WERI-Rb-1 (cell line): Measurements from ENCODE around the gene ZFP92.

Experiments used
- DNase-seq: peaks from one replicate; pipeline ENCODE4 v3.0.0-alpha.2; 2020
- H3K27ac ChIP-seq: fragments of 250-450 bp; sonication (Bioruptor Pico); 2 replicates; pipeline ENCODE4 v1.5.1; 2020; ENCODE audit warnings: mild to moderate bottlenecking, moderate library complexity
- H3K27me3 ChIP-seq: fragments of 250-450 bp; sonication (Bioruptor Pico); 2 replicates; pipeline ENCODE4 v1.5.1; 2021; ENCODE audit warnings: mild to moderate bottlenecking, low read depth, moderate library complexity; ENCODE audit not compliant: insufficient read depth, severe bottlenecking
- H3K36me3 ChIP-seq: fragments of 250-450 bp; sonication (Bioruptor Pico); 2 replicates; pipeline ENCODE4 v1.5.1; 2020; ENCODE audit warnings: mild to moderate bottlenecking, moderate library complexity
- H3K4me3 ChIP-seq: 2 replicates; pipeline ENCODE4 v1.5.1; 2011; ENCODE audit warnings: low read depth, mild to moderate bottlenecking, control low read depth, low read length
- H3K9me3 ChIP-seq: fragments of 250-450 bp; sonication (Bioruptor Pico); 2 replicates; pipeline ENCODE4 v1.5.1; 2021; ENCODE audit warnings: mild to moderate bottlenecking, moderate library complexity; ENCODE audit not compliant: severe bottlenecking
- CTCF ChIP-seq: IDR thresholded peaks from 2 replicates; pipeline ENCODE4 v1.5.1; 2011; ENCODE audit warnings: low read depth, mild to moderate bottlenecking, control low read depth, inconsistent platforms, low read length

The ZFP92 gene

GRCh38 chrX:153434801-153435200 lies 23.5 kb downstream of the ZFP92 start:
- DNase-seq = no peak
- Histone ChIP-seq H3K36me3 (no peaks in the 10 kb centered on the region), H3K27me3 (peaks cover 49% of the 10 kb centered on the region), H3K4me3 (no peak overlapping the region), H3K9me3 (peaks cover 13% of the 10 kb centered on the region), H3K27ac (no peak overlapping the region)
- TF ChIP-seq CTCF = no peak

- H3K27ac ChIP-seq = no peak overlapping the region
- TF ChIP-seq CTCF = no peak
- H3K27me3 ChIP-seq = peaks cover 52% of the 10 kb centered on the region
- no peak for DNase-seq
- no peak overlapping the region for H3K4me3 ChIP-seq
- peaks cover 8% of the 10 kb centered on the region for H3K9me3 ChIP-seq
- no peaks in the 10 kb centered on the region for H3K36me3 ChIP-seq
These were observed 24.6 kb downstream of the ZFP92 start for GRCh38 chrX:153435845-153436244.

GRCh38 chrX:153438532-153438931 lies 27.3 kb downstream of the ZFP92 start:
- Histone ChIP-seq H3K4me3 (no peak overlapping the region), H3K36me3 (no peaks in the 10 kb centered on the region), H3K9me3 (peaks cover 2% of the 10 kb centered on the region), H3K27me3 (peaks cover 31% of the 10 kb centered on the region), H3K27ac (no peak overlapping the region)
- TF ChIP-seq CTCF = peak; percentile 66
- peak; percentile 47 for DNase-seq

- no peak for TF ChIP-seq CTCF
- H3K27me3 ChIP-seq = peaks cover 29% of the 10 kb centered on the region
These were observed 28.7 kb downstream of the ZFP92 start for GRCh38 chrX:153439977-153440376.

GRCh38 chrX:153440556-153441135 lies 29.4 kb downstream of the ZFP92 start:
- no peak for DNase-seq
- H3K4me3 ChIP-seq = no peak overlapping the region
- H3K36me3 ChIP-seq = no peaks in the 10 kb centered on the region
- no peak overlapping the region for H3K27ac ChIP-seq
- no peak for TF ChIP-seq CTCF
- peaks cover 31% of the 10 kb centered on the region for H3K27me3 ChIP-seq
- peaks cover 2% of the 10 kb centered on the region for H3K9me3 ChIP-seq

More at GRCh38 chrX:153439977-153440376, 28.7 kb downstream of the ZFP92 start:
- no peak overlapping the region for H3K27ac ChIP-seq
- no peaks in the 10 kb centered on the region for H3K36me3 ChIP-seq
- H3K9me3 ChIP-seq = peaks cover 2% of the 10 kb centered on the region
- H3K4me3 ChIP-seq = no peak overlapping the region
- DNase-seq = no peak

GRCh38 chrX:153441296-153441695 lies 30.0 kb downstream of the ZFP92 start:
- peaks cover 31% of the 10 kb centered on the region for H3K27me3 ChIP-seq
- DNase-seq = no peak
- H3K36me3 ChIP-seq = no peaks in the 10 kb centered on the region

More at GRCh38 chrX:153441296-153441695, 30.0 kb downstream of the ZFP92 start:
- Histone ChIP-seq H3K4me3 (no peak overlapping the region), H3K27ac (no peak overlapping the region), H3K9me3 (peaks cover 2% of the 10 kb centered on the region)
- TF ChIP-seq CTCF = no peak
